Measurements from ENCODE around the gene SHISAL1. TPM values are rescaled to one million over a fixed set of nuclear protein-coding genes. Genes with fewer than 3 reads are reported as not detected.
"Not testable (repeated sequence)": the region's sequence is repeated elsewhere in the genome, so short reads cannot be mapped to it uniquely, and the experiment has no call there.

Gene SHISAL1
- polyA plus RNA-seq, 1 donor = 14.9 TPM

DNA sequence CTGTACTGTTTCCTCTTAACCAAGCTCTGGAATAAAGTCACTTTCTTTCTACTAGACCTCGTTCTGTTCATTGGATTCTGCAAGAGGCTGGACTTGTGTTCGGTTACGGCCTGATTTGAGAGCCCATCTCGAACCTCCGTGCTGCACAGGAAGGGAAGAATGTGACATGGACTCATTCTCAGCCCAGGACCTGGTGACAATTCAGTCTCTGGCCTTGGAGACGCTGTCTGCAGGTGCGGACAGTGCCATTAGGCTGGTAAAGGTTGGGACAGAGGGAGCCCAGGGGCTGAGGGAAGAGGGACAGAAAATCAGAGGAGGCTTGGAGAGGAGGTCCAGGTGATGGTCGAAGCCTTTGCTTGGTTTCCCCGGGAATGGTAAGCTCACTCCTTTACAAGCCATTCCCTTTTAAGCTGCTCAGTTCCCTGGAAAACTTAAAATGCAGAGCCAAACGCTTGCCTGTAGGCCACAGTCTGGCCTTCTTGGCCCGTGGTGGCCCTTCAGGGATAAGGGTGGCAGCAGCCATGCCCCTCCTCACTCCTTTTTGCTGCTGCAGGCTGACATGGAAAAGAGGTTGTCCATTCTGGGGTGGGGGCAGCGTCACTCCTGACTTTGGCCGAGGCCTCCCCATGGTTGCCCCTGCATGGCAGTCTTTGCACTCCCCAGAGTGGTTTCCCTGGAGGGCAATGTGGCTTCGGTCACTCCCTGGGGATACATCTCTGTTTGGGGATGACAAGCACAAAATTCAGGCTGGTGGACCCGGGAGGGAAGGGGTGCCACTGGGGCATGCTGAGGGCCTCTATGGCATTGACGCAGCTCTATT lies 52.3 kb downstream of the SHISAL1 start:
- no peak for DNase-seq

GRCh38 chr22:44259366-44260215 lies 53.2 kb downstream of the SHISAL1 start:
- no peak for DNase-seq

GRCh38 chr22:44256556-44257485 lies 55.9 kb downstream of the SHISAL1 start:
- DNase-seq = no peak

GRCh38 chr22:44256085-44256484 lies 56.7 kb downstream of the SHISAL1 start:
- DNase-seq = no peak

DNA sequence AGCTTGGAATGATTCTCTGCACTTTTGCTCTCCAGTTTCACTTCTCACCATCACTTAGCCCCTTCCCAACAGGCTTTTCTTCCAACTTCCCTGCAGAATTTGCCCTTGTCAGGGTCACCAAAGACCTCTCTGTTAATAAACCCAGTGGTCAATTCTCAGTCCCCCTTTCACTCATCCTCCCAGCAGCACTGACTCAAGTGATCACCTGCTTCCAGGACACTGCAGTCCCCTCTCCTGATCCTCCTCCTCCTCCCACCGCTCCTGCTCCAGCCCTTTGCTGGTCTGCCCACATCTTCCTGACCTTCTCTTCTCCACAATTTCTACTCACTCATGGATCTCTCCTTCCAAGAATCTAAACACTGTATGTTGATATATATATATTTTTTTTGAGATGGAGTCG lies 57.9 kb downstream of the SHISAL1 start:
- DNase-seq = no peak

DNA sequence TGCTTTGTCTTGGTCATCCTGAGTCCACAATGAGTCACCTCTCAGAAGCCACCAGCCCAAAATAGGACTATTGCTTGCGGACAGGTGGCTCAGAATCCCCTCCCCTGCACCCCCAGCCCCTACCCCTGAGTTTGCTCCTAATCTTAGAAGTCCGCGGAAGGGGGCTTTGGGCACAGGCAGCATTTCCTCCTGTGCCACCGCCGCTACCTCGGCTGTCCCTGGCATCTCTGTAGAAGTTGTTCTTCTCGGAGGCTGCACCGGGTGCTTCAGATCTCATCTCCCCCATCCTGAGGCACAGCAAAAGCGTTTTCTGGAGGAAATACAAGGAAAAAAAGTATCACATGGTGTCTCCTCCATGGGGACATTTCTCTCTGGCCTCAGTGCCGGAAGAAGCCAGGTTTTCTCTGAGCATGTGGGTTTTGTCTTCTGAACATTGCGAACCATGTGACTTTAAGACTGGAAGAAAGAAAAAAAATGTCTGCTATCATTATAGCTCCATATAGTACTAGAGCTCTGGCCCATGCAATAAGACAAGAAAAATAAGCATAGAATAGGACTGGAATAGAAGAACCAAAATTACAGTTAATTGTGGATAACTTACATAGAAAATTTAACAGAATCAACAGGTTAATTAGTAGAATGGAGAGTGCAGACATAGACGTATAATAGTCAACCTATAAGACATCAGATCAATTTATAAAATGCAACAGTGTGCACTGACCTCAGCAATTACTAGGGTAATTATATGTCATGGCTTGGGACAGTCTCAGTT lies 63.2 kb downstream of the SHISAL1 start:
- DNase-seq = no peak

- no peak for DNase-seq
Measured at GRCh38 chr22:44248926-44249325, 63.8 kb downstream of the SHISAL1 start.

DNA sequence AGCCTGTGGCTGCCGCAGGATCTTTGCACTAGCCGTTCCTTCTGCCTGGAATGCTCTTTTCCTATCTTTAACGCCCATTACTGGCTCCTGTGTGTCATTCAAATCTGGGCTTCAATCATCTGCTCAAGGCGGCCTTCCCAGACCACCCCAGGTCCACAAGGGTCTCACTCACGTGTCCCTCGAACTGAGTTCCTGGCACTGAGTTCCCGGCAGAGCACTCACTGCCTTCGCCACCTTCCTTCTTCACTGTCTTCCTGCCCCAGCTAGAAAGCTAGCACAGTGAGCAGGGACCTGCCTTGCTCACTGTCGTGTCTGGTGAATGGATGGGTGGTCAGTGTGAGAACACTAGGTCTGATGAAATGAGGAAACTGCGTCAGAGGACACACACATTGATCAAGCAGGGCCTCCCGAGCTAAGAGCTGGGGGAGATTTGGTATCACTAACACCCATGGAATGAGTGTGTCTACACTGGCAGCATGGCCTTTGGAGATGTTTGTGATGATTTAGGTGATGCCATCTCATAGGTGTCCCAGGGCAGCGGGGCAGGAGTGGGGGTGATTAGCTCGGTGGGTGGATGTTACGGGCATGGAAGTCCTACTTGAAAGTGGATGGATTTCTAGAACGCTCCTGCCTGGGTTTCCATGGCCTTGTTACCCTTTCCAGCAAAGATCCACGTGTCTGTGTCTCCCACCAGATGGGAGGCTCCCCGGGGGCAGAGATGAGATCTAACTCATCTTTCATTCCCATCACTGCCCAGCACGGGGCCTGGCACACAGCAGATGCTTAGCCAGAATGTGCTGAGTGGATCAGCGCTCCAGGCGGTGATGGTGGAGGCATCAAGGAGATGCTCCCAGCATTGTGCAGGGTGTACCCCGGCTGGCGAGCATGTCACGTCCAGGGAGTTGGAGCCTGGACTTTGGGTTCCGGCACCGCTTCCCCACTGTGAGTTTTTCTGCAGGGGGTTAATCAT lies 64.5 kb downstream of the SHISAL1 start:
- no peak for DNase-seq

- no peak for DNase-seq
Measured at GRCh38 chr22:44247346-44247745, 65.4 kb downstream of the SHISAL1 start.

GRCh38 chr22:44246615-44247326 lies 66.0 kb downstream of the SHISAL1 start:
- no peak for DNase-seq

DNA sequence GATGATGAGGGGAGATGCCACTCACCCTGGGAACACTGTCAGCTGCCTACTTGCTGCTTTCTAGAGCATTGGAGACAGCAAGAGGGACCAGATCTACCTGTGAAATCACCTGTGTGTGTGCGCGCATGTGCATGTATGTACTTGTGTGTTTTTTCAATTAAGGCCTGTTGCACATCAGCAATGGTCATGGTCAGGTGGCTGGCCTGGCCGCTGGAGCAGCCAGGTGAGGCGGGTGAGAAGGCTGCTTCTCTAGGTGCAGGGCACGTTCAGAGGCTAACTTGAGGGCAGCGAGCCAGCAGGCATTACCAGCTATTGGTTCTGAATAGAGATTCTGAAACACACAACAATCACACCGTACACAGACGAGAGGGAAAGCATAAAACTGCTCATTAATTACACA lies 66.9 kb downstream of the SHISAL1 start:
- no peak for DNase-seq

DNA sequence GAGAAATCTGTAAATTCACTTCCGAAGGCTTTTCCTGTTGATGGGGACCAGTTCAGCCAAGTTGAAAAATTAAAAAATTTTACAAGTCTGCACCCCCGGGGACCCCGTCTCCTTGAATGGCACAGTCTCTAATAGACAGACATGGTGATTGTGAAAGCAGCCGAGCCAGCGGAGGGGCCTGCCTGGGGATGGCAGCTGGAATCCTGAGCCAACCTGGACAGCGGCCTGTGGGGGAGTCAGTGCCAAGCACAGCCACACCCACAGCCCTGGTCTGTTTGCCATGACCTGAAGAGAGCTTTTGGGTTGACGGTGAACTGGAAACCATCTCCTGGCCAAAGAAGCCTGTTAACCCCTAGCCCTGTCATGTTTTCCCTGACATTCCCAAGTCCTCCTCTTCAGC lies 67.3 kb downstream of the SHISAL1 start:
- no peak for DNase-seq

DNA sequence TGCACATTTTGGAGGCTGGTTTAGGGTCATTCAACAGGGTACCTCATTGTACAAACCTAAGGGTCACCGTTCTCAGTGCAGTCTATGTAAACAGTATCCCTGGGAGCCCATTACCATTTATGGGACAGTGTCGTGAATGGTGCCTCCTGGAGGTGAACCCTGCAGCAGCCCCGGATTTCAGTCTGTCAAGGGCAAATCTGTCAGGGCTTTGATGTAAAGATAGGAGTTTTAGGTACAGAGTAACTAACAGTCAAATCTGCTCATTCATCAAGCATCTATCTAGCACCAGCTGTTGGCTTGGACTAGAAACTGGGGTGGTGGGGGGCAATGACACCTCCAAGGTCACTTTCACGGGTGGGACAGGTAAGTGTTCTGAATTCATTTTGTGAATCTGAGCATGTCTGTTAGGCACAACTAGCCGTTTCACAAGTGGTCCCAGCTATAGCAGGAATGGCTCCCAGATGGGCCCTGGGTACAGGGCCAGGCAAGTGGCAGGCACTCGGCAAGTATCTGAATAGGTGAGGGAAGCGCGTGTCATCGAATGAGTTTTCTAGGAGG lies 68.4 kb downstream of the SHISAL1 start:
- DNase-seq = no peak

- DNase-seq = no peak
Measured at GRCh38 chr22:44243761-44244160, 69.0 kb downstream of the SHISAL1 start.

DNA sequence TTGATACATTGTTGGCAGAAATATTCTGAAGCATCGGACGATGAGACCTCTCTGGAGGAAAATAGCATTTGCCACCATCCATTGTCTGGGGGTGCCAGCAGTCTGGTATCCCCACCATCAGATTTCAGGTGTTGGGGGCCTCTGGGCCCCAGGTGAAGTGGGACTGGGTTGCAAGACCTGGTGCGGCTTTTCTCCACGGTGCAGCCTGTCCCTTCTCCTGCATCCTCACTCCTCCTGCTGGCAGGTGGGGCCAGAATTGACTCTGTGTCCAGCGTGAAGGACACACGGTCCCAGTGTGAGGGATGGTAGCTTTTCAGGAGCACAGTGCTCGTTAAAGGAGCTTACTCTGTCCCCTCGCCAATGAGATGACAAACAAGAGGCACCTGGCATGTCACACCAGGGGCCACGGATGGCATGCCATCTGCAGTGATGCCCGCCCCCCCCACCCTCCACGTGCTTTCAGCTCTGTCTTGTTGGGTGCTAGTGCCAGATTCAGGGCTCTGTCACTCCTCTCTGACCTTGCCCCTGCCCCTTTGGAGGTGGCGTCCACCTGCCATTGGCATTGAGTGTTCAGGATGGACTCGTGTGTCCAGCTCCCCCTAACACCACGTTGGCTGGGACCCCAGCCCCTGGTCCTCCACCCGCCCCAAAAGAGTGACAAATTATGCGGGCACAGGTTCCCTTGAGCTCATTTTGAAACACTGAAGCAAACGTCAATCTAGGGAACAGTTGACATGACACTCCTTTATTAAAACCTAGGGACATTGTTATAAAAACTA lies 69.6 kb downstream of the SHISAL1 start:
- no peak for DNase-seq

- not testable (repeated sequence) for DNase-seq
Measured at GRCh38 chr22:44241121-44241520, 71.6 kb downstream of the SHISAL1 start.

DNA sequence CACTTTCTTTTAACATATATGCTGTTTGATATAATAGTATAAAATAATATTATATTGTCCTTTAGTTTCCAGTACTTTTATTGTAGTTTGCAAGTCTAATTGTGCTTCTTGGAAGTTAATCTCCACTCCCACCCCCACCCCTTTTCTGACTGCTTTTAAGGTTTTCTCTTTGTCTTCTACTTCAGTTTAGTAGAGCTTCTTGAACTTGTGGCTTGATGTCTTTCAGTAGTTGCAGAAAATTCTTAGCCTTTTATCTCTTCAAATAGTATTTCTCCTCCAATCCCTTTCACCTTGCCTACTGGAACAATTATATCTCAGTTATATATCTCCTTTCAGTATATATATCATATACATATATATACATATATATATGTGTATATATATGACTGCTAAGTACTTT lies 75.5 kb downstream of the SHISAL1 start:
- no peak for DNase-seq

DNA sequence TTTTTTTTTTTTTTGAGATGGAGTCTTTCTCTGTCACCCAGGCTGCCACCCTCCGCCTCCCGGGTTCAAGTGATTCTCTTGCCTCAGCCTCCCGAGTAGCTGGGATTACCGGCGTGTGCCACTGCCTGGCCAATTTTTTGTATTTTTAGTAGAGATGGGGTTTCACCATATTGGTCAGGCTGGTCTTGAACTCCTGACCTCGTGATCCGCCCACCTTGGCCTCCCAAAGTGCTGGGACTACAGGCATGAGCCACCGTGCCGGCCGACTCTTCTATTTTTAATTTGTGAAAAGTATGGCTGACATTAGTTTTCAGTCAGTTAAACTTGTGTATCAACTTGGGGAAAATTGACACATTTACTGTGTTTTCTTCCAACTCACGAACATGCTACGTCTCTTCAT lies 78.4 kb downstream of the SHISAL1 start:
- not testable (repeated sequence) for DNase-seq

GRCh38 chr22:44231233-44231632 lies 81.5 kb downstream of the SHISAL1 start:
- DNase-seq = no peak
